GM18861 (cell line): ENCODE measurements around the gene C1GALT1C1.

ENCODE experiments used
- ATAC-seq: cut with Tn5 transposase; IDR thresholded peaks from one replicate; pipeline ENCODE4 v1.9.1; 2021; ENCODE audit not compliant: unreplicated experiment

The C1GALT1C1 gene

GRCh38 chrX:120585702-120586101, 44.2 kb downstream of the C1GALT1C1 start:
- ATAC-seq = no peak
